HG03575 (cell line): ENCODE results near the gene SMIM36.
"Not testable (repeated sequence)": the region's sequence is repeated elsewhere in the genome, so short reads cannot be mapped to it uniquely, and the experiment has no call there.

ENCODE experiments used
- ATAC-seq: cut with Tn5 transposase; IDR thresholded peaks from one replicate; pipeline ENCODE4 v1.9.1; 2021; ENCODE audit not compliant: unreplicated experiment, insufficient number of reproducible peaks, low FRiP score; ENCODE audit errors: extremely low read depth

The SMIM36 gene

DNA sequence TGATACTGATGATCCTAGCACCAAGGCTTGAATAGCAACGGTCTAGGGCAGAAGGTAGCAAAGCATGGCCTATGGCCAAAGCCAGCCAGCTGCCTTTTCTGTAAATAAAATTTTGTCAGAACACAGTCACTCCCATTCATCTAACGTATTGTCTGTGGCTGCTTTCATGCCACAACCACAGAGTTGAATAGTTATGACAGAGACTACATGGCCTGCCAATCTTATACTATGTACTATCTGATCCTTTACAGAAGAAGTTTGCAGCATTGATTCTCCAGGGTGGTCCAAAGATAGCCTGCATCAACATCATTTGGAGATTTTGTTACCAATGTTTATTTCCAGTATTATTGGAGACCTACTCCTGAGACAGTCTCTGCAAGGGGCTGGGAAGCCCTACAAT, 69.7 kb downstream of the SMIM36 start:
- no peak for ATAC-seq

GRCh38 chr17:55440391-55440790, 70.9 kb downstream of the SMIM36 start:
- ATAC-seq, result no peak

DNA sequence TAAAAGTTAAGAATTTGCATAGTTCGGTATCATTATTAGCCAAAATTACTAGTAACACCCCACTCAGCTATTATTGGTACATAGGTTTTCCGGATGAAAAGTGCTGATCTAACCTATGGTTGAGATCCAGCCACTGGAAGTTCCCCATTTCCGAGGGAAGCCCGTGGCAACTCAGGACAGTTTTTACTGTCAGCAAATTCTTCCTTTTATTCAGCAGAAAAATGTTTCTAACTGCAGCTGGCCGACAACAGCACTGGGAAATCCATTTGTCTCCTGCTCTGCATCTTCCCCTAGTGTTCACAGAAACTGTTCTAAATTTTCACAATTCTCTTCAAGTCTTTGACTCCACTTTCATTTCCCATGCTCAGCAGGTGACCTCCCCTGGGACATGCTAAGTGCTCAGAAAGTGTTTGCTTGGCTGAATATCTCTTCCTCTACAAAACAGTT, 74.1 kb downstream of the SMIM36 start:
- ATAC-seq, result peak; percentile 35

GRCh38 chr17:55436224-55437158, 74.8 kb downstream of the SMIM36 start:
- ATAC-seq, result peak; percentile 4

DNA sequence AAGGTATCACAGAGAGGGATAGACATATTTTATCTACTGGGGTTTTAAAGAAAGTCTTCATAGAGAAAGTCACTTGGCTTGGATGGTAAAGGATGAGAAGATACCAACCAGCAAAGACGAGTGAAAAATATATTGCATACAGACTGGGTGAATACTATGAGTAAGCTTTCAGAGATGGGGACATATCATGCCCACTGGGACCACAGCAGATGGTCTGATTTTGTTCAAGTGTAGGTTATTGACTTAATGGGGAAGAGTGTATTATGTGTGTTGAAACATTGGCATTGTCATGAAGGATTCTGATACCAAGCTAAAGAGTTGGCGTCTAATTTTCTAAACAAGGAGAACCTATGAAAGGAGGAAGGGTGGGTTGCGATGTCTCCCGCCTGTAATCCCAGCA, 75.8 kb downstream of the SMIM36 start:
- ATAC-seq, result no peak

GRCh38 chr17:55434721-55435120, 76.5 kb downstream of the SMIM36 start:
- no peak for ATAC-seq

DNA sequence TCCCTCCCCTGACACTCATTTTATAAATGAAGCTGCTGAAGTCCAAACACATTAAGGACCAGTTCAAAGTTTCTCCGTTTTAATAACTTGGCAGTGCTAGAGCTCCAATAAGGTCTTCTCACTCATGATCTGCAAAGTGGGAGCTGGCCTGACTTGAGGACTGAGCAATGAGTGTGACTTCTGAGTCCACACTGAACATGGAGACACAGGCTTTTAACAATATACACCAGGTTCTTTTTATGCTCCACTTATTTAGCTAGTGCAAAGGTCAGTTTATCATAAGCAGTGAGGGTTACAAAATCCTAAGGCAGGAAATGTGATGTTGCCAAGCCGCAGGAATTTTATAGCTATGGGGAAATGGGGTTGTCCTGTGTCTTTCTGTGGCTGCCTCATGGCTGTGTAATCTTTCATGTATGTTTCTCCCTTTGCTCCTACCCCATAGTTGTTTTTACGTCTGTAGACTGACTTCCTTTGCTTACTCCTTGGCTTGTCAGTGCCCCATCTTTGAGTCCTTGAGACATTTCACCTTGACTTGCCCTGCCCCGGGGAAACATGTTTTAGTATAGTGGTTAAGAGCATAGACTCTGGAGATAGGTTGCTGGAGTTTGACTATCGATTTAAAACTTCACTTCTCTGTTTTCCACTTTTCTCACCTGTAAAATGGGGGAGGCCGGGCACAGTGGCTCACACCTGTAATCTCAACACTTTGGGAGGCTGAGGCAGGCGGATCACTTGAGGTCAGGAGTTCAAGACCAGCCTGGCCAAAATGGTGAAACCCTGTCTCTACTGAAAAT, 77.4 kb downstream of the SMIM36 start:
- ATAC-seq, result no peak

GRCh38 chr17:55433029-55433628, 78.1 kb downstream of the SMIM36 start:
- no peak for ATAC-seq

DNA sequence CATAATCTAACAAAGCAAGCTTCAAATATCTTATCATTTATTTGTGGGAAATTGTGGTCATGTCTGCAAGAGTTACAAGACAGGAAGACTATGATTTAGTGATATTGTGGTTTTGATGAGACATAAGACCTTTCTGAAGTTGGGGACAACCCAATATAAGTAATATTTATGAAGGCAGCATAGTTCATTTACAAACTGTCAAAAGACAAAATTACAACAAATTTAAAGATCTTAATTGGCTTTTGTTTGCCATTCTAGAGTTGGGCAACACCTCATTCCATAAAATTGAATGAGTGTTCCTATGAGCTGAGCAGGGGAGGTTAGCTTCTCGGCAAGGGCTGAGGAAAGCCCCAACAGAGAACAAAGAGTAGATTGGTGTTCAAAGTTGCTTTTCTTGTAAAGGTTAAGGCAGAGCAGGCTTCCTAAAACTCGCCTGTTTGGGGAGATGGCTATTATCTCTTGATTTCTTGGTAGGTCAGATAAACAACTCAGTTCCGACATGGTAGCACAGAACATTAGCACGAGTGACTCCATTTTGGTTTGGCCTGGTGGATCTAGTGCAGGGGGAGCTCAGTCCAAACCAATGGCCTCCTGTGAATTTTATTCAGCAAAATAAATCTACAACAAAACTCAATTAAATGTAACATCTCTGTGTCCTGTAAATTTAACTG, 78.8 kb downstream of the SMIM36 start:
- no peak for ATAC-seq

DNA sequence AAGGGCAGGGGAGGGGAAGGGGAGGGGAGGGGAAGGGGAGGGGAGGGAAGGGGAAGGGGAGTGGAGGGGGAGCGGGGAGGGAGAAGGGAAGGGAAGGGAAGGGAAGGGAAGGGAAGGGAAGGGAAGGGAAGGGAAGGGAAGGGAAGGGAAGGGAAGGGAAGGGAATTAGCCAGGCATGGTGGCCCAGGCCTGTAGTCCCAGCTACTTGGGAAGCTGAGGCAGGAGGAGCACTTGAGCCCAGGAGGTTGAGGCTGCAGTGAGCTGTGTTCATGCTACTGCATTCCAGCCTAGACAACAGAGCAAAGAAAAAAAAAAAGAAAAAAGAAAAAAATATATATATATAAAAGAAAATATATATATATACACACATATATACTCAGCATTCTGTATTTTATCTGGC, 79.3 kb downstream of the SMIM36 start:
- ATAC-seq, result not testable (repeated sequence)

DNA sequence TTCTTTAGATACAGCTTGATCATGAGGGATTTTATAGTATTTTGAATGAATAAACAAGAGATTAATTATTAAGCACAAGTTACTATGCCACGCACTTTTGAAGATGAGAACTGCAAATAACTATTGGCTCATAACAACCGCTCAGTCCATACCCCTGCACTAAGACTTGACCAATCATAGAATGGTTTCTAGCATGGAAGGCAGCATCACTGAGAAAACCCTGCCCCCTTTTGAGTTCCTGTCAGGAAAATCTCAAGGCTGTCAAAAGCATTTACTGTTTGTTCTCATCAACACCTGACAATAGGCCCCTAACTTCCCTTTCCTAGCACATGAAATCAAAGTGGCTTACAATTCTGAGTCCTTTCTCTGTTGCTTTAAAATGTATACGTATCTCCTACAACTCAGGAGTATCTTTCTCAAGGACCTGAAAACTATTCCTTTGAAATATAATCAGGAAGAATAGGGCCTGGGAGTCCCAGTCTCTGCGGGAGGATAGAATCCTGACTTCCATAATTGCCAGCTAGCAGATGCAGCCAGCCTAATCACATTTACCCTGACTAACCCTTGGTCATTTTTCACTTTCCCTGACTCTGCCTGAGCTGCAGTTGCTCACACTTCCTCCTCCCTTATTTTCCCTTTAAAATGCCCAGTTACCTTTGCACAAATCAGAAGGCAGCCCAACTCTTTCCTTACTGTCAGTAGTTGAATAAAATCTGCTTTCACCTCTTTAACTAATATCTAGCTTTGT, 80.5 kb downstream of the SMIM36 start:
- ATAC-seq, result no peak

GRCh38 chr17:55427587-55427882, 83.7 kb downstream of the SMIM36 start:
- no peak for ATAC-seq

DNA sequence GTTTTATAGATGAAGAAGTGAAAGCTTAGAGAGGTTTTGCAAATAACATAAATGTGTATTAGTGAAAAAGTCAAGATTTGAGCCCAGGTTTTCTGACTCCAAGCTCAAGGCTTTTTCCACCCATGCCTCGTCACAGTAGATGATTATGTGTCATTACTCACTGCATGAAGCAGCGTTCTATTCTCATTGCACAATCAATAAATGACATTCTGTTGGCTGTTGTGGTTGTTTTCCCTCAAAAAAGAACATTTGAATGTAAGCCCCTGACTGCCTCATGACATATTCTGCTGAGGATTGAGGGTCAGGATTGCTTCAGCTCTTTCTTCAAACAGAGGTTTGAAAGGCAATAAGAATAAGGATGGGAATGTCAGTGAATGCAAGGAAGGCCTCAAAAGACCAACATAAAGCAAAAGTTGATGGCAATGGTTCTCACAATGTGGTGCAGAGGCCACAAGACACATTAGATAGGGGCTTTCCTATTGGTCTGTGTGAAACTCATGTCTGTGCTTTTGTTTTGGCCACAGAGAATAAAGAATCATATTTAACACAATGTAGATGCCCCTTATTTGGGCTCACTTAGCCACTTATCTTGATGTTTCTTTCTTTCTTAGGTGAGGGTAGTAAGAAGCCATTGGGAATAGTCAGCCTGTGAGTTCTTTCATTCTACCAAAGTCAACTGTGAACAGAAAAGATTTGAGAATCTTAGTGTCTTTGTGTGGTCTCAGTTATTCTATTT, 84.2 kb downstream of the SMIM36 start:
- ATAC-seq, result peak; percentile 36

DNA sequence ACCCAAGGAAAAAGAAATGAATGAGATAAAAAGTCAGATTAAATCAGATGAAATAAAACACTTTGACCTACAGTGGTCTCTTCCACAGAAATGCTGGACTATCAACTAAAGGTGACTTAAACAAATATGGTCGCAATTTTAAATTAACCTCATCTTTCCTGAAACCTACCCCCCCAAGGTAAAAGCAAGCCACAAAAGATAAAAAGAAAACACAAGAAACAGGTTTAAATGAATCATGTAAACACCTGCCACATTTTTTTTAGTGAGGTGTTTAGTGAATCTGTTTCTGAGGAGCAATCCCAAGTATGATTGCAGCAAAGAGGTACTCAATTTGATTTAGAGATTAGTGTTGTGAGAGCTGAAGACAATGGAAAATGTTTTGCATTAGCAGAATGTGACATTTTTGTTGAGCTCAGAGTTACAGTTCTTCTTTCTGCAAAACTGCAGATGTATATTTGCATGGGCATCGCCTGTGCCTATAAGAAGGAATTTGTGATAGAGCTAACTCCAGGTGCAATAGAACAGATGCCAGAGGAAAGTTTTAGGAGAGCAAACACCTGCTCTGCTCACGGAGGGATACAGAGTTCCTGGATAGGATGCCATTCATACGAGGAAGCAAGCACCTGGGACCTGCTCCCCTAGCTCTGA, 86.2 kb downstream of the SMIM36 start:
- no peak for ATAC-seq

- ATAC-seq, result no peak
These were observed 87.7 kb downstream of the SMIM36 start for GRCh38 chr17:55423535-55423934.

DNA sequence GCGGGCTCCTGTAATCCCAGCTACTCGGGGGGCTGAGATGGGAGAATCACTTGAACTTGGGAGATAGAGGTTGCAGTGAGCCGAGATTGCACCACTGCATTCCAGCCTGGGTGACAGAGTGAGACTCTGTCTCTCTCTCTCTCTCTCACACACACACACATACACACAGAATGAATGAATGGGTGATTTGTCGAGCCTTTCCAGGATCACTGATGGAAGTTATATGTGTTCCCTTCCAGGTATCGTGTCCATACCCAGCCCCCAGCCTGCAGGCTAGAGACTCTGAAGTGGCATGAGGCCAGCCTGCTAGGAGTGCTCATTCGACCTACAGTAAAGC, 88.5 kb downstream of the SMIM36 start:
- not testable (repeated sequence) for ATAC-seq

DNA sequence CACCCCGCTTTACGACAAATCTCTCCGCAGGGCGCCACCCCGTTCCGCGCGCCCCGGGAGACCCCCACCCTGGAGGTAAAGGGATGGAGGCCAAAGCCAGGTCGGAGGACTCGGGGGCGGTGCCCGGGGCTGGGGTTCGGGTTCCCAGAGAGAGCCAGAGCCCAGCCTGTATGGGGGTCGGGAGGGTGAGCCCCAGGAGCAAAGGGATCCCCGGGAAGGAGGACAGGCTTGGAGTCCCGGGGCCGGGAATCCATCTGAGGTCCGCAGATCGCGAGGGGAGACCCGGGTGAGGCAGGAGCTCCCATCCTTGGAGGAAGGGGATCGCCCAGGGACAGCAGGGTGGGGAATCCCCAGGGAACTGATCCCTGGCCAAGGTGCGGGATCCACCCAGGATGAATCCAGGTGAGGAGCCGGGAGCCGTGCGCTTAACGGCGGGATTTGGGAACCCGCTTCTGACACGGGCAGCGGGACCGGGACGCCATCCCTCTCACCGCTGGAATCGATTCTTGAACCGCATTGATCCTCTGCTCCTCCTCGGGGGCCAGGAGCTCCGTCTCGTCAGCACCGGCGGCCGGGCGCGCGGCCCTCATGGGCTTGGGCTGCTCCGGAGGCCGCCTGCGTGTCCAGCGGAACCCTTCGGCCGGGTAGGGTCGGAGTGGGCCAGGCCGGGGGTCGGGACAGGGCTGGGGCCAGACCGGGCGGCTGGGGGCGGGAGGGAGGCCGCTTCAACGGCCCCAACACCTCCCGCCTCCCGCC, 89.9 kb downstream of the SMIM36 start, which contains the start of gene MMD:
Gene MMD, minus strand, starts transcription at position 657 of the 756 bp plus-strand sequence. Its CDS starts 140 bp downstream, at position 517.
- ATAC-seq, result no peak
